NCI-H69 (cell line): Measurements from ENCODE around the gene PCDH1.
"Not testable (repeated sequence)": the region's sequence is repeated elsewhere in the genome, so short reads cannot be mapped to it uniquely, and the experiment has no call there.

Experiments used
- DNase-seq: peaks from one replicate; lab custom pipeline; 2025; lab: John Stamatoyannopoulos, UW

The PCDH1 gene

DNA sequence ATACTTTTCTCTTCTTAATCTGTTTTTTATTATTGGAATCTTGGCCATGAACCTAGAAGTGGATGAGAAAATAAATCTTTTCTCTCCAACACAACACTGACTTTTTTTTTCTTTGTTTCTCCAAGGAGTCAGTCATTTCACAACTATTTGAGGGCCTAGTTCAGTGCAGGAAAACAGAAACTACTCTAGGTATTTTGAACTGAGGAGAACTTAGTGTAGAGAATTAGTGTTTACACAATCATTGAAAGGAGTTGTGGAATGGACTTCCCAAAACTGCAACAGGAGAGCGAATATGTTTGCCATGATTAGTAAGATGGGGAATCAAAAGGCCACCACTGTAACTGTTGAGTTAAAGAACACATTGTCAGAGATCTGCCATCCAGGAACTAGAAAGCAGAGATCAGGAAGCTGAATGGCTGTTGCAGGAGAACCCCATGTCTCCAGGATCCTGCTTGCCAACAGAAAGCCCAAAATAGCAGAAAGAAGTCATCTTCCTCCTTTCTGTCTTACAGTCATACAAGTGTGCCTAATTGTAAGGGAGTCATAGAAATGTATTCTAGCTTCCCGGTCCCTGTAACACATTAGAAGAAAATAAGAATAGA, 20.3 kb upstream of the PCDH1 start:
- no peak for DNase-seq

DNA sequence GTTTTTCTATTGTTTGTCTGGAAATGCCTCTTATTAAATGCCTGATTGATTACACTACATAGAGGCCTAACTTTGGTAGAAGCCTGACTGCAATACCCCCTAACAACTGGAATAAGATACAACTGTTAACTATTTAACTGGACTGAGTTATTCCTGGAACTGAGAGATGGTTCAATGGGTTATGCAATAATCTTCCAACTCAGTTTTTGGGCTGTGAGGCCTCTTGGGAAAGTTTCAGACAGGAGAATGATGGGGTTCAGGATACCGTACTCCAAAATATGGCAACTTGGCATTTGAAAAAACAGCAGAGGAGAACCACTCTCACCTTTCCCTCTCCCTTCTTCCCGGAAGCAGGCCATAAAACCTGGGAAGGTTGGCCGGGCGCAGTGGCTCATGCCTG, 19.2 kb upstream of the PCDH1 start:
- DNase-seq, result no peak

DNA sequence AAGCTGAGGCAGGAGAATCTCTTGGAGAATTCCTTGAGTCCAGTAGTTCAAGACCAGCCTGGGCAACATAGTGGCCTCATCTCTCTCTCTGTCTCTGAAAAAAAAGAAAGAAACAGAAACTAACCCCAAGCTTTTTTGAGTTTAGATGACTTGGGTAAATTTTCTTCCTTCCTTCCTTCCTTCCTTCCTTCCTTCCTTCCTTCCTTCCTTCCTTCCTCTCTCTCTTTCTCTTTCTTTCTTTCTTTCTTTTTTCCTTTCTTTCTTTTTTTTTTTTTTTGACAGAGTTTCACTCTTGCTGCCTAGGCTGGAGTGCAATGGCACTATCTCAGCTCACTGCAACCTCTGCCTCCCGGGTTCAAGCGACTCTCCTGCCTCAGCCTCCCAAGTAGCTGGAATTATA, 12.2 kb upstream of the PCDH1 start:
- DNase-seq, result not testable (repeated sequence)

DNA sequence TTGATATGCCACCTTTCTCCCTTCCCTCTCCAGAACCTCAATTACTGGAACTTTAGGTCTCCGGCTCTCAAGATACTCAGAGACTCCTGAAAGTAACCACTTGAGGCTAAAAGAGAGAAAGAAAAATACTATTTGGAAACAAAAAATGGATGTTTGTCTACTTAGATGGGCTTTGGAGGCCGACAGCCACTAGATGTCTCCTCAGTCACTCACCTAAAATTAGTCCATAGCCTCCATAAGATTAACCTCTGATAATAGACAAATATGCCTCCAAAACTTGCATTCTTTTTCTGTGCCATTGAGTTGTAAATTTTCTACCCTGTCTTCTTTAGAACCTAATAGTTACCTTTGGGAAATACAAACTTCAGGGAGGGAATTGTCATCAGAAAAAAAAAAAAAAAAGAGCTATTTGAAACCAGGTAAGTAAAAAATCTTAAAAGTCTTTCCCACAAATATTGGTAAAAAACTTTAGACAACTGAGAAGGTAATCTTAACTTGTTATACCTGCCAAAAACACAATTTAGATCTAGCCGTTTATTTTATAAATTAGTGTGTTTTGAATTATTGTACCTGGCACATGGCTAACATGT, 11.2 kb upstream of the PCDH1 start:
- DNase-seq, result no peak

DNA sequence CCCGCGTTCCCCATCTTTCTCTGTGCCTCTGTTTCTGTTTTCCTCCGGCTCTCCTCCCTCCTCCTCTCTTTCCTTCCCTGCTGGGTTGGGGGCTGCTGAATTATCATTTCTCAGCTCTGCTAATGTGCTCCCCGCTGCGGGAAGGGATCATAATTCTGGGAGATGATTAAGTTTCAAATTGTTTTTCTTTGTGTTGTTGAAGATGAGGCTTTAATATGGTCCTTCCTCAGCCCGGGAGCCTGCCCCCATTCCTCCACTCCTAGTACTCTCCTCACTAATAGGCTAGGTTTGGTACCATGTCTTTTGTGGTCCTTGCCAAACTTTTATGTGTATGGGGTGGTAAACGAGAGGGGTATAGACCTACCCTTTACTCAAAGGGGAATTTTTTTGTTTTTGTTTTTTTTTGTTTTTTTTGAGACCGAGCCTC, 5.7 kb upstream of the PCDH1 start:
- no peak for DNase-seq

DNA sequence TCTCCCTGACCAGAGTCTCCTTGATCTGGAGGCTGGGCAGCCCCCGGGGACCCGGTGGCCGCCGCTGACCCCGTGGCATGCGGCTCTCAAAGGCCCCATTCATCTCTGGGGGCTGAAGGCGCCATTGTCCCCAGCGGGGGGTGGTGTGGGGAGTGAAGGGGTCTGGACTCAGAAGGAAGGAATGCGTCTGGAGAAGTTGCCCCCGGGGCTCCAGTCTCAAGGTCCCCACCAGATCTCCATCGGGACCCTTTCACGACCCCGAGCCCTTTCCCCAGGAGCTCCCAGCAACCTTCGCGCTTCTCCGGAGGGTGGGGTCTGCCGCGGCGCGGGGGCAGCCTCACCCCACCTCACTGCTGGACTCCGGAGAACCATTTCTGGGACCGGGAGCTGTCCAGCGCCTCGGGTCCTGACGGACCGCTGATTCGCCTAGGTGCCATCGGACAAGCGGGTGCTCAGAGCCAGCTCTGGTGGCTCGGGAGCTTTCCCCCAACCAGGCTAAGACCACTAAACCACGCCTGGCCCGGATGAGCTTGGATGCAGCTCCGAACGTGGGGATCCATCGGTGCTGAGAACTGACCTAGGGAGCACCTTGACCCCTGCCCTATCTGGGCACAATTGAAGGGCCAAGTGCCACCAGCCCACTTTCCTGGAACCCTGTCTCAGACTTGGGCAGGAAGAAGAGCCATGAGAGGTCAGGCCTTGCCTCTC, 5.1 kb upstream of the PCDH1 start:
- no peak for DNase-seq

DNA sequence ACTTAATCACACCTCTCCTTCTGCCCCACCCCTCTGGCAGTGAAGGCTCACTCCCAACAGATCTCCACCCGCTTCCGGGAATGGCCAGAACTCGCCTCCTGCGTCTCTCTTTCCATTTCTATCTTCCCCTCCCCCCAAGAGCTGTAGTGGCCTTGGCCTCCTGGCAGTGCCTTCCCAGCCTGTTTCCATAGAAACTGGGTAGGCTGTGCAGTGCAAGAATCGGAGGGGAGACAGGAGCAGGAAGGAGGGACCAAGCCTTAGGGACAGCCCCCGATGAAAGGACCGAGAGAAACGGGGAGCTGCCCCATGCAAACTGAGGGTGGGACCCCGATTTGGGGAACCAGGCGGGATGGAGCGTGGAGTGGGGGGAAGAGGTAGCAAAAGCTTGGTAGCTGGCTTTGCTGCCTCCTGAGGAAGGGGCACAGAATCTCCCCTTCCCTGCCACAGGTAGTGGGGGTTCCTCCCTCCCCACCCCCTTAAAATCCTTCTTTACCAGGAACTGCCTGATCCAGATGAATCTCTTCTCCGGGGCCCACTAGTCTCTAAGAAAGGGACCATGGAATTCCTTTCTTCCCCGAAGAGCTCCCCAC, 4.5 kb upstream of the PCDH1 start:
- DNase-seq, result peak; percentile 37

DNA sequence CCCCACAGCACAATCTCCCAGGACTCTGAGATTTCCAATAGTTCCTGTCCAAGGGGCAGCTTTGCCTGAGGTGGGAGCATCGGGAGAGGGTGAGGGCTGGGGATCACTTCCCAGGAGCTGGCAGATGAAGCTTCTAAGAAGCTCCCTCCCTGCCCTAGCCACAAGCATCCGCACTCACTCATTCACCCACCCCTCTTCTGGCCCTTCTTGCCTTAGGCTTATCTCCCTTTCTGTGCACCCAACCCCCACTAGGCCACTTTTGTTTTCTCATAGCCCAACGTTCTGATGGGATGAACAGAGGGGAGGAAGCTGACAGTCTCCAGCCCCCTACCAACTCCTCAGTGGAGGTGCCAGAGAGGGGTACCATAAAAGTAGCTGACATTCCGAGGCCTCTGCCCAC, 3.7 kb upstream of the PCDH1 start:
- no peak for DNase-seq

DNA sequence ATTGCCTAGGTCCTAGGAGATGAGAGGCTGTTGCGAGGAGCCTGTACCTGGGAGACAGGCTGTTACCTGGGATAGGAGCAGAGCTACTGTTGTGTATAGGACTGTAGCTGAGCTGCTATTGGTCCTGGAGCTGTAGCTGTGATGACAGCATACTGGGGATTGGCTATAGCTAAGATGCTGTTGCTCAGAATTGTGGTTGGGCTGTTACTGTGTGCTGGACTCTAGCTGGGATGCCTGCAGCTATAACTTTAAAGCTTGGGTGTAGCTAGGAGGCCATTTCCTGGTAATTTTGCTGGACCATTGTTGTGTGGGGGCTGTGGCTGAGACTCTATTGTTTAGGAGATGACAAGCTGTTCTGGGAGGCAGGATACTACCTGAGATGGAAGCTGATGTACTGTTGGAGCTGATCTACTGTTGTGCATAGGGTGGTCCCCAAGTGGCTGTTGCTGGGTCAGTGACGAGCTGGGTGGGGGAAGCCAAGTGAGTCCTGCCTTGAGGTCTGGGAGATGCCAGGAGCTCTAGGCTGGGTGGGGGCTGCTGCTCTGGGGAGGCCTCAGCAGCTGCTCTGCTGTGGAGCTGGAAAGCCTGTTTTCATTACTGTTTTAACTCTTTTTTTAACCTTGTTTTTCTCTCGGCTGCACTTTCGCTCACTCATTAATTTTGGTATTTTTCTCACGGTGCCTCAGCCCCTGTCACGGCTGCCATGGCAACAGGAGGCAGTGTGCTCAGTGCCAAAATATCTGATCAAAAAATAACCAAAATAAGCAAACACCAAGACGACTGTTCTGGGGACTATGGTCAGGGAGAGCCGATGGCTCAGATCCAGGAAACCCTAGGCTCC, 3.0 kb upstream of the PCDH1 start:
- DNase-seq, result no peak

DNA sequence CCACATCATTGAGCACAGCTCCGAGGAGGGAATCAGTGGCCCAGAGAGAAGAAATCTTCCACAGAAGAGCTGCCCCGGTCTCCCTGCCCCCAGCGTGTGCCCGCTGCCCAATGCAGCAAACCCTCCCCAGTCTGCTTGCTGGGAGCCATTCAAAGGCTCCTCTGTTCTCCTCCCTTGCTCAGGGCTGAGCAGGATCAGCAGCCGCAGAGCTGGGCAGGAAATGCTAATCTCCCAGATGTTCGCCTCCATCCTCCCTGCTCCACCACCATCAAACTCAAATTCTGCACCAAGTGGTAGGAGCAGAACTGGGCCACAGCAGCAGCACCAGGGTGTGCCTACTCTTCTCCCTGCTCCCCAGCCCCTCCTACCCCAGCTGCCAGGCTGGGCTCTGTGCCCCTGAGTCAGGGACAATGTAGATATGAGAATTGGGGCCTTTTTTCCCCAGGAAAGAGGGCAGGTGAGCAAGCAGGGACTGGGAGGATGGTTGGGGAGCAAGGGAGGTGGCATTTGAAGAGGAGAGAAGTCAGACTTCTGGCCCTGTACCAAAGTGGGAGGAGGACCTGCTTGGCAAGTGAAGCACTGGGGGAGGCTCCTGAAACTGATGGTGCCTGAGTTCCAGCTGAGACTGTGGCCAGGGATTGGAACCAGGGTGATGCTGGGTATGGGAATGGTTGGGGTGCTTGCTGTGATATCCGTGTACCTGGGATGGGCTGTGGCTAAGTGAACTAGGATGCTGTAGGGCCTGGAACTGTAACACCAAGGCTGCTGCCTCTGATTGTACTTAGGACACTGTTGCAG, 1.9 kb upstream of the PCDH1 start:
- DNase-seq, result no peak

DNA sequence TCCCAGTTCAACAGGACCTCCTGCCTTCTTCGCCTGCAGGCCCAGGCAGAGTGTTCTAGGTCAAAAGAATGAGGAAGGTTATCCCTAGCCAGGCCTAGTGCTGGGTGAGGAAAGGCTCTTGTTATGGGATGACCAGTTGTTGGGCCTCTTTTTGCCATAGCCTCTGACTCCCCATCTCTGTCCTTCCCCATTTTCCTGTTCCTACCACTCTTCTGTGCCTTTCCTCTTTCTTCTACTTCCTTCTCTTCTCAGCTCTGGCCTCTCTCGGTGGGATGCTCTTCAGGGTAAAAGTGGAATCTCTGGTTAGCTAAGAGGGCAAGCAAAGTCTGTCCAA, 1.2 kb upstream of the PCDH1 start:
- DNase-seq, result no peak

DNA sequence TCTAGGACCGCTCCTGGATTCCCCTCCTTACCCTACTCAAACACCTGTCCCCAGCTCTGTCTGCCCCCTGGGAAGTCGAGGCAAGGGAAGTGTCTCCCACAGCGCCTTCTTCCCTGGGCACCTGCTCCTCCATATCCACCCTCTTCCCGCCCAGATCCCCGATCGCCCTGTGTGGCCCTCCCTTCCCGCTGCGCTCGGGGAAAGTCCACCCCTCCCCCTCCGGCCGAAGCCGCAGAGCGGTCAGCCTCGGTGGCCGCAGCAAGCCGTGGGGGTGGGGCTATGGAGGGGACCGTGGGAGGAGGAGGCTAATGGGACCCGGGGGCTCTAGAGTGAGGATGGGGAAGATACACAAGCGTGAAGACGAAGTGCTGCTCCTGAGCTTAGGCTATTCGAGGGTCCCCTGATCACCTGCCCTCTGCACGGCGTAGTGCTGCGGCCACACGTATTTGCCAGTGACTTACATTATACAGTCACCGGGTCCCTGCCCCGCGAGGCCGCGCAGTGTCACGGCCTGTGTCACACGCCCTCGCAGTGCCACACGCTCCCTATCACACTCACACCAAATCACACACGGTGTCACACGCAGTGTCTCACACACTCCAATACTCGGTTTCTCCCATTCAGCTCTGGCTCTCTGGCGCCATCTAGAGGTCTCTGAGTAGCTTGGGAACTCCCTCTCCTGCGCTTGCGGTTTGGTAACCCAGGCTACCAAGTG, 658 bp upstream of the PCDH1 start:
- peak; percentile 93 for DNase-seq

DNA sequence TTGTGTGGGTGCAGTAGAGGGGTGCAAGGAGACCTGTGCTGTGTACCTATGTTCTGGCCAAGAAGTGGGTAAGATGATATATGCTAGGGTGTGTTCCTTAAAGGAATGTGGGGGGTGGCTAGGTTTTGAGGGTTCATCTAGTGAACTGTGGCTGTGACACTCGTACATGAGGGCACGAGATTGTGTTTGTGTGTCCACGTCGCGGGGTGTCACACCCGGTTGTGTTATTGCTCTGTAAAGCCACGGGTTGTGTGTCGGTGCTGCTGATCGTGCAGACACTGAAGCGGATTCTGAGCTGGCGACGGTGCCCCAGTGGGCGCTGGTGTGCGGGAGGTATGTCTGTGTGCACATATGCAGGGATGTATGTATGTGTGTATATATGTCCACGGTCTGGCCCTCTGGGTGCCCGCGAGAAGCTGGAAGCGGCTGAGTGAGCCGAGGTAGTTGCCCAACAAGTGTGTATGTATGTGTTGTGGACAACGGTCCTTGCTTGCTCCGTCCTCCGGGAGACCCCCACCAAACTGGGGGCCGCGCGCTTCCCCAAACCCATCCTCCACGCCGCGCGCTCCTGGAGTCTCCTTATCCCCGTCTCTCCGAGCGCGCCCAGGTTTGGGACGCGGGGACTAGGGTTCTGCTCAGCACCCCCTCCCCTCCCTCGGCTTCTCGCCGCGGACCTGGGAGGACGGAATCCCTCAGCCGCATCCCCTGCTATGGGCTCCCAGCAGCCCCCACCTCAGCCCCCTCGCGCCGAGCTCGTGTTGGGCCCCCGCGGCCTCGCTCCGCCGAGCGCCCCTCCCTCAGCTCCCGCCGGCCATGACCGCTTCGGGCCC, 639 bp downstream of the PCDH1 start:
- peak; percentile 54 for DNase-seq

DNA sequence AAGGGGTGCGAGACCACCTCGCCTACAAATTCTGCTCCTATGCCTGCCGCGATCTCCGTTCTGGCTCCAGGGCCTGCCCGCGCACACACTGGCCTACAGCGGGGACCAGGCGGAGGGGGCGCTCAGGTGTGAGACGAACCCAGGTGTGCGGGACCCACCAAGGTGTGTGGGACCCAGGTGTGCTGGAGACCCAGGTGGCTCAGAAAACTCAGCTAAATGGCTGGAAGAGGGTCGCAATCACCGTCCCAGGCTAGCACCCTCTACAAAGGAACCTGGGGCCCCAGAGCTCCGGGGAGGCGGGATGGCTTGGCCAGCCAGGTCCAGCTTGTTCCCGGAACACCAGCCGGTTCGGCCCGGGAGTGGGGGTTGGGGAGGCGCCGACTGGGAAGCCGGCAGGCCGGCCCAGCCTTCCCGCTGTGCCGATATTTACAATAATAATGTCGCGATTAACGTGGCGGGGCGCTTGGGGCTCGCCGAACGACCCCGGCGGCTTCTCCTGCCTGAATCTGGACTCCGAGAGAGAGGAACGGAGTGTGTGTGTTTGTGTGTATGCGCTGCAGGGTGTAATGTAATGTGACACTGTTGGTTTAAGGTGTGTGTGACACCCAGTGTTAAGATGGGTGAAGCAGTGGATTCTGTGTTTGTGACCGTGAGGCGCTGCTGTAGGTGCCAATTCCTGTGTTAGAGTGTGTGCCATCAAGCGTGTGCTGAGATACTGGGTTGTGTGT, 1.4 kb downstream of the PCDH1 start:
- DNase-seq, result peak; percentile 61

DNA sequence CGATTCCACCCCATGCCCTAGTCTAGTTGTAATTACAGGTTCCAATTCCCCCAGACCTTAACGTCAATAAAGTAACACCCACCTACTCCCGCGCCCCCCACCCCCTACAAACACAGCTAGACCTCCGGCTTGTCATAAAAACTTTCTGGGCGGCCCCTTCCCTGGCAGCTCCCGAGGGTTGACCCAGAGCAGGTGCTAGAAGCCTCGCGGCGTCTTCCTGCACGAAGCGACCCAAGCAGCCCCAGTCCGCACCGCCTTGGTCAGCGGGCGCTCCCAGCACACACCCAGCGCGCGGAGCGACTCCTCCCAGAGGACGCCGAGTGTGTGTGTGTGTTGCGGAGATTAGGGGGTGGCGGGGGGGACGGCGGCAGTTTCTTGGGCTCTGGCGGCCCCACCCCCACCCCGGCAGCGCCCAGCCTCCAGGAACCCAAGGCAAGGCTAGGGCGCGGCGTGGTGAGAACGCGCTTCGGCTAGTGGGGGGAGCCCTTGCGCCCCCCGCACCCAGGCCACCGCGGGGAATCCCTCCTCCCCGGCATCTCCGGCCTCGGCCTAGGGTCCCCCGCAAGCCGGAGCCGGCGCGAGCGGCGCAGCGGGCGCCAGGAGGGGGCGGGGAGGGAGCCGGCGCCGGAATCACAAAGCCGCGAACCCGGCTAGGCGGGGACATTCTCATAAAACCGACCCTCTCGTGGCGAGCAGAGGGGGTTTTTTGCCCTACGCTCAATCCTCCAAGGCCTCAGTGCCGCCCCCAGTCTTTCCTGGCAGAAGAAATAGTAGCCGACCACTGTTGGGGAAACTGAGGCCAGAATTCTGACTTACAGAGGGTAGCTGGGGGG, 2.2 kb downstream of the PCDH1 start:
- DNase-seq, result peak; percentile 55

DNA sequence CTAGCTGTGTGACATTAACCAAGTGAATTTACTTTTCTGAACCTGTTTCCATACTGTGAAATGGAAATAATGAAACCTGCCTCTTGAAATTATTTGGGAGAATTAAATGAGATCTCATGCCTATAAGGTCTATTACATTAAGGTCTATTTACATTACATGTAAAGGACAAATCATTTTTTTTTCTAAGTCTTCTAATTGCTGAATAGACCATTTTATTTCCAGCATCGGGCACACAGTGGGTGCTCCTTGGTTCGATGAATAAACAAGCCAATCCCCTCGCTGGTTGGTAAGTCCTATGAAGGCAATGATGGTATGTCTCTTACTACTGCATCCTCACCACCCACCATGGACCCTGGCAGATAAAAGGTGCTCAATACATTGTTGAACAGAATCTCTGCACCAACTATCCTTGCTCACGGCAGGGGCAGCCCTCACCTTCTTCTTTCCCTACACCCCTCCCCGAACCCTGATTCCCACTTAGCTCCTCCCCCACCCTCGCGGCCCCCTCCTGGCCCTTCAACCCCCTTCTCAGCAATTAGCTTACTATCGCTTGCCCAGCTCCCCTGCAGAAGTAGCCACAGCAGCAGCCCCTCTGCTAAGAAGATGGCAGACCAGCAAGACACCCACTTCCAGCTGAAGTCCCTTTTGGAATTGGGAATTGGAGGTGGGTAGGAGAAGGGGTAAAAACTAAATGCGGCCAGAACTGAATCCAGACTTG, 3.0 kb downstream of the PCDH1 start:
- no peak for DNase-seq

DNA sequence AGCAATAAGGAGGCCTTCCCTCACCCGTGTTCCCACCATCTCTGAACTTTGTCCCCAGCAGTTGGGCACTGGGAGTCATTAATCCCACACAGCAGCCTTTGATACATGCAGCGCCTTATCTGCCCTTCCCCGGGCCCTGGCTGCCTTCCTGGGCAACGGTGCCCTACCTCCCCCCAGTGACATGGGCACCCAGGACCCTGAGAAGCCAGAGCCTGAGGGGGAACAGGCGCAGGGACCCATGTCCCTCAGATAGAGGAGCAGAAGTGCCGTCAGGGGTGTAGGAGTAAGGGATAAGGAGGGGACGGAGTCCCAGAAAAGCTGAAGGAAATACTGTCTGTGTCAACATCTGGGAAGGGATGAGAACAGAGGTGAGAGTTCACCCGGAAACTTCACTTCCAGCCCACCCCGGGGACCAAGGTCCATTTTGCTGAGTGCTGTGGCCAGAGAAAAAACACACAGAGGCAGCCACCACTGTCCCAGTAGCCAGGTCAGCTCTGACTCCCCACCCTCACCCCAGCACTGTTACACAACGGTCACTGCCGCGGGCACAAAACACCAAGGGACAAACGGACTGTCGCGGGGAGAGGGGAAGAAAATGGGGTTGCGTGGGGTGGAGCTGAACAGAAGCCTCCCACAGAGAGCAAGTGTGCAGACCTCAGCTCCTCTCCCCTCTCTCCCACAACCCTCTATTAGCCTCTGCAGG, 3.8 kb downstream of the PCDH1 start:
- peak; percentile 28 for DNase-seq
